HCEC 1CT (cell line): ENCODE results near the gene RB1.
"Not testable (repeated sequence)": the region's sequence is repeated elsewhere in the genome, so short reads cannot be mapped to it uniquely, and the experiment has no call there.

Source experiments
- DNase-seq: peaks from one replicate; pipeline ENCODE4 v3.0.0-alpha.2; 2017

RB1 gene

DNA sequence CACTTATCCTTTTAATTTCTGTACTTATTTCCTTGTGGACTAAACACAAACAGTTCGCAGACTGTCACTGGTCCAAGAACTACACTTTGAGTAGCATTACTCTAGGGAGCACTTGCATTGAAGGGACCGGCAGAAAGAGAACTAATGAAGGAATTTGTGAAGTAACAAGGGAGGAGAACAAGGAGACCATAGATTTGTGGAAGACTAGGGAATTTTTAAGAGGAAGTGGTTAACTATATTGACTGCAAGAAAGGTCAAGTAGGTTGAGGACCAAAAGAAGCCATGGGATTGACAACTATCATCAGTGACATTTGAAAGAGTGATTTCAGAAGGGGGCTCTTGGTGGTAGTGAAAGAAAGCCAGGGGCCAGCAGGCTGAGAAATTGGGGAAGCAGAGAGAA, 4.0 kb upstream of the RB1 start:
- no peak for DNase-seq

DNA sequence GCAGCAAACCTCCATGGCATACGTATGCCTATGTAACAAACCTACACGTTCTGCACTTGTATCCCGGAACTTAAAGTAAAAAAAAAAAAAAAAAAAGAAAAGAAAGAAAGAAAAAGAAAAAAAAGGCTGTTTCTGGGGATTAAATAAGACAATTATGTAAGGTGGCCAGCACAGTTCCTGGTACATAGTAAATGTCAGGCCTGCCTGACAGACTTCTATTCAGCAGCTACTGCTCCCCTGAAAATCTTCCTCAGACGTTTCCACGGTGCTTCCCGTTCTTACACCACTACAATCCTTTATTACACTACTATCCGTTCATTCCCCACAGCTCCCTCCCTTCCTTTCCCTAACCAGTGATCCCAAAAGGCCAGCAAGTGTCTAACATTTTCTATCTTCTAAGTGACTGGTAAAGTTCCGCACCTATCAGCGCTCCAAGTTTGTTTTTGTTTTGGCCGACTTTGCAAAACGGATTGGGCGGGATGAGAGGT, 636 bp upstream of the RB1 start:
- no peak for DNase-seq

DNA sequence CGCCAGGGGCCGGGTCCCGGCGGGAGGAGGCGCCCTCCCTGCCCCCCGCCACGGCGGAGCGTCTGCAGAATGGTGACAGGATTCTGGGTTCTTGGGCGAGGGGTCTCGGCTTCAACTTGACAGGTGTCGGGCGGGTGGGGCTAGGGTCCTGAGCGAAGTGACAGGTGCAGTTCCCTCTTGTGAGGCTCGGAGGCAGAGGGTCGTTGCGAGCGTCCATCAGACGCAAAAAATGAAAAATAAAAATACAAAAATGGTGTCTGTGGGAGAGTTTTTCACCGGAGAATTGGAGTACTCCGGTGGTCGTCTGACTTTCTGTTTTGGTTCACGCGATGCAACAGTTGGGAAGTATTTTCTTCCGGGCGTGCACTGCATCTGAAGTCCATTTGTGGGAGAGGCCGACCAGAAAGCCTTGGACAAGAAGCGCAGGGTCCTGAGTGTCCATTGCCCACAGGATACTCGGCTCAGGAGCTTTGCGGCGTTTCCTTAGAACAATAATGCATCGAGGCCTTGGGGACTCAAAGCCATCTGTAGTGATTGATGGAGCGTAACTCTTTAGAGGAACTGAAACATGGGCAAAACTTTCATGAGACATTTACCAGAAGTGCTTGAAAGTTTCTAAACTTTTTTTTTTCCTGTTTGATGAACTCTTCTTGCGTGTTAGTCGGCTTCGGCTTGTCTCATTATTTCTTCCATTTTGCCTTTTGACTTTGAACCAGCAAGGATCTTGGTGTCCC, 759 bp downstream of the RB1 start:
- peak; percentile 30 for DNase-seq

DNA sequence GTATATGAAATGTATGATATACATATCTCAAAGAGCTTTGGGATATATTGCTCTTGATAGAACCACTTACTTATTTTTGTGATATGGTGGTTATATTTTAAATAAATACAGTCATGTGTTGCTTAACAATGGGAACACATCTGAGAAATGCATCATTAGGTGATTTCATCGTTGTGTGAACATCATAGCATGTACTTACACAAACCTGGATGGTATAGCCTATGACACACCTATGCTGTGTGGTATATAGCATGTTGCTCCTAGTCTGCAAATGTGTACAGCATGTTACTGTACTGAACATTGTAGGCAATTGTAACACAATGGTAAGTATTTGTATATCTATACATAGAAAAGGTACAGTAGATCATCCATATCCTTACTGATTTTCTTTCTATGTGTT, 7.7 kb downstream of the RB1 start:
- no peak for DNase-seq

DNA sequence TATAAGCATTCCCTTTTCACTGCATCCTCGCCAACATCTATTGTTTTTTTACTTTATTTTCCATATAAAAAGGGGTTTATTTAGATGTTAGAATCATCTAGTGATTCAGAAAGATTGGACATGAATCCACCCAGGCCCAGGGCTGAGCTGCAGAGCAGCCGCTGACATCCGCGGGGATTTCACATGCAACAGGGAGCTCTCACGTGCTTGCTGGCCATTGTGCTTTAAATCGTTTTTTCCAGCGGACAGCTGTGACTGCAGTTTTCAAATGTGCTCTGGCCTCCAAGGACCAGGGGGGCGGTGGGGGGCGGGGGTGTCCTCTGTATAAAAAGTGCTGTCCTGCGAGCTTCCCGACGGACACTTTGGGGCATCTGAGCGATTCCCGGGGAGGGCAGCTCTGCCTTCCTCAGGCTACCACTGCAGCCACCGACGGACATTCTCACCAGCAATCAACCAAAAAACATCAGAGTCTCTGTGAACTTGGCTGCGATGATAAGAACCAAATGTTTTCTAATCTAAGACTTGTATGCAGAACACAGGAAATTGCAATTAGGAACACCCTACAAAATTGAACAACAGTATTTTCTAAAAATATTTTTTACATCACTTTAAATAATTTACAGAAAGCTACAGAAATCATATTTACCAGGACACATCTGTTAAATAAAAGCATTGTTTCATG, 12.6 kb downstream of the RB1 start:
- DNase-seq = no peak

DNA sequence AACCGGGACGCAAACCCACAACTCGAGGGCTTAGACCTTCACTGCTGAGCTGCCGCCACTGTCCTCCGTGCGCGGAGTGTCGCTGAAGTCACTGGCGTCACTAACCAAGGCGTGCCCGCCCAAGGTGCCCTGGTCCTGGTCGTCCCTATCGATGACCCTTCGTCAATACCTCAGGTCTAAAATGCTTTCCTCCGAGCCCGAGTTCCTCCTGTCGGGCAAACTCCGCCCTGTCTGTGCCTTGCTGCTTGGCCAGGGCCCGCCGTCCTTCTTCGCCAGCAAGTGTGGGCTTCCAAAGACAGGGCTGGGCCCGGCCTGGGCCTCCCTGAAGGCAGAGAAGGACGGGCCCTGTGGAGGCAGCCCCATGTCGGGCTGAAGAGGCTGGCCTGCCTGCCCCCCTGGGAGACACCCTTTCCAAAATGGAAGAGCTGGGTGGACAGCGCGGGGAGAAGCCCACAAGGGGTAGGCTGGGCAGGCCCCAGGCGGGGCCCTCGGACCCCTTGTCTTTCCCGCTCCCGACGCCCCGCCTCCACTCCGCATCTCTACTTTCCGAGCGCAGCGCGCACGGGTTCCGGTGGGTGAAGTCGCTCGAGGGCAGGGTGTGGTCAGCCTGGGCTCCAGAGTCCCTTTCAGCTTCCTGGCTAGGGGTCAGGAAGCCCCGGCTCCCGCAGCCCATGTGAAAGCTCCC, 13.4 kb downstream of the RB1 start:
- DNase-seq = no peak

DNA sequence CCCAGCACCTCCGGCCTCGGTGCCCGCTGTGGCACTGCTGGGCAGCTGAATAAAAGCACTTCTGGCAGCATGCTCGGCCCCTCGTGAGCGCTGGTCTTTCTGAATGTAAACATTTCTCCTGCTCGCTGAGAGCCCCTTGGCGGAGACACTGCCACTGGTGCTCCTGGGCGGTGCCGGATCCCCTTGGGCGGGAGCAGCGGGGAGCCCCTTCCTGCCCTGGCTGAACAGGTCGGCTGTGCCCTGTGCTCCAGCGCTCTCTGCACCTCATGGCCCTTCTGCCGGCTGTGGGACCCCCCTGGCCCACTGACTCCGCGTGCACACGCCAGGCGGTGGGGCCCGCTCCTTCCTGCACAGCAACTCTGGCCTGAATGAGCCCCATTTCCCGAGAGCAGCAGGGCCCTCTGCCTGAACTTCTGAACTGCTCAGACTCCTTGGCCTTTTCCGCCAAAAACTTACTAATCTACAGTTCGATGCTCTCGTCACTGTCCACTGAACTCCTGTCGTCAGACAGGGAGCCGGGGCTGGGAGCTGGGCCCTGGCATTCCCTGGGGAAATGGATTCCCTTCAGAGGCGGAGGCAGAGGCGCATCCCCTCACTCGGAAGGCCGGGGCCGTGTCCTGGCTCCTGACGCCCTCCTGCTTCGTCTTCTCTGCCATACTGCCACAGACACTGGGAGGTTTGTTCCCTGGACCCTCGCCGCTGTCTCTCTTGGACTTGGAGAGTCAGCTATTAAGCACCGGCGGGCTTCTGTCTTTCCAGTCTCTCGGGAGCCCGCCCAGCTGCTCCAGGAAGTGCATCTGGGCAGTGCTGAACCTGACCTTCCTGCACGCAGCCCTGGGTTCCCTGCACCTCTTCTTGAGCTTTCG, 14.2 kb downstream of the RB1 start:
- no peak for DNase-seq

DNA sequence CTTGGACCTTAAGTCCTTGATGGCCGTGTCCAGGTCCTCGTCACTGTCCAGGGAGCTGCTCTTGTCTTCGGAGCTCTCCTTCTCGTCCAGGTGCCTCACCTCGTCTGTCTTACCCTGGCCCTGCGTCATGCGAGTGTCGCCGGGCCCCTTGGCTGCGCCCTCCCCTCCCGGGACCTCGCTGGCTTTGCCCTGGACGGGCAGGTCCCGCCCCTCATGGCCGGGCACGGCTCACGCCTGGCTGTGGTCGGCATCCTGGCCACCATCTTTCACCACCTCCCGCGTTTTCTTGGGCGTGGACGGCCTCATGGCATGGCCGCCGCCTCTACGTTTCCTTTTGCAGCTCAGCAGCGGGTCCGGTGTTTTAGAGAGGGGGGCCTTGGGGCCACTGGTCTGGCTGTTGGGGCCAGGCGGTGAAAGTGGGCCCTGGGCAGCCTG, 14.8 kb downstream of the RB1 start:
- DNase-seq = no peak

DNA sequence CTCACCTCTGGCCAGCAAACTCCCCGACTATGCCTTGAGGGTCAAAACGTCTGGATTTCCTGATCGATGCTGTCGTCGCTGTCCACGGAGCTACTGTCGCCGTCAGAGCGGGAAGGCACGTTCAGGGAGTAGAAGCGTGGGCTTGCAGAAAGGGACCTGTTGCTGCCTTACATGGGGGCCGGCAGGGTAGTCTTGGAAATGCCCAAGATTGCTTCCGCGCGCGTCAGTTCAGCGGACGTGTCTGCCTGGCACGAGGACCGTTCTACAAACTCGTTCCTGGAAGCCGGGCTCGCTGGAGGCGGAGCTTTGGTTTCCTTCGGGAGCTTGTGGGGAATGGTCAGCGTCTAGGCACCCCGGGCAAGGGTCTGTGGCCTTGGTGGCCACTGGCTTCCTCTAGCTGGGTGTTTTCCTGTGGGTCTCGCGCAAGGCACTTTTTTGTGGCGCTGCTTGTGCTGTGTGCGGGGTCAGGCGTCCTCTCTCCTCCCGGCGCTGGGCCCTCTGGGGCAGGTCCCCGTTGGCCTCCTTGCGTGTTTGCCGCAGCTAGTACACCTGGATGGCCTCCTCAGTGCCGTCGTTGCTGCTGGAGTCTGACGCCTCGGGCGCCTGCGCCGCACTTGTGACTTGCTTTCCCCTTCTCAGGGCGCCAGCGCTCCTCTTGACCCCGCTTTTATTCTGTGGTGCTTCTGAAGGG, 15.4 kb downstream of the RB1 start:
- DNase-seq = no peak

DNA sequence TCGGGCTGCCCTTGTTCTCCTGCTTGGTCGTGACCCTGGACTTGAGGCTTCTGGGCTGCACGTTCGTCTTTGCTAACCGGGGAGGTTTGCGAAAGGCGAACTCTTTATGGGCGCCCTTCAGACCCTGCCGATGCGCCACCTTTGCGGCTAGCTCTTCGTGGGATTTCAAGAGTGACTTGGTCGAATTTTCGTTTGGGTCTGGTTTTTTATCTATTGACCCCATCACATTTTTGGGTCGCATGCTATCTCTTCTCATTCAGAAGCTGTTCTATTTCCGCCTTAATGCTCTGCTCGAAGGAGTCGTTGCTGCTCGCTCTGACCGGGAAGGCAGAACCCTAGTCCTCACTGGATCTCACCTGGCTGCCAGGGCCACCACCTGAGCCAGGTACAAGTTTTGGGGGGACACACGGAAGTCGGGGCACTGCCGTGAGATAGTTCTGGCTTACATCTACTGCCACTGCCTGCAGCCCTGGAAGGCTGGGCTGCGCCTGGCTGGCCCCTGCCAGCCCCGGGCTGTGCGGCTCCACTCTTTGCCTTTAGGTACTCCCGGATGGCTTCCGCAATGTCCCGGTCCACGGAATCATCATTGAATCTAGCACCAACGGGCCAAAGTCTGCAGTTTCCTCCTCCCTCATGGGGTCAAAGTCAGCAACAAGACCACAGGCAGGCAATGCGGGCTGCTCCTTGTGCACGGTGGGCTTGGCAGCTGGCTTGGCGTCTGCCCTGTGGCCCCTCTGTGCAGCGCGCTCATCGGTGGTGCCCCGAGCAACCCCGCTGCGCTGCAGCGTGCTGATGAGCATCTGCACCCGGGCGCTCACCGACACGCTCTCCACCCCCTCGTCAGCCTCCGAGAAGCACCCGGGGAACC, 16.2 kb downstream of the RB1 start:
- DNase-seq = no peak

DNA sequence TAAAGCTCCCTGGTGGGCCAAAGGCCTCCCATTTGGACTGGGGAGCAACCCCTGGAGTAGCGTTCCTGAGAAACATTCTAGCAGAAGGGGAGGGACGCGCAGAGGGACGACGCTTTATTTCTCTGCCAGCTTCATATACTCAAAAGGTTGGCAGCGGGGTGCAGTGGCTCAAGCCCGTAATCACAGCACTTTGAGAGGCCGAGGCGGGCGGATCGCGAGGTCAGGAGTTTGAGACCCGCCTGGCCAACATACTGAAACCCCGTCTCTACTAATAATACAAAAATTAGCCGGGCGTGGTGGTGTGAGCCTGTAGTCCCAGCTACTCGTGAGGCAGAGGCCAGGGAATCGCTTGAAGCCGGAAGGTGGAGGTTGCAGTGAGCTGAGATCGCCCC, 16.8 kb downstream of the RB1 start:
- no peak for DNase-seq

DNA sequence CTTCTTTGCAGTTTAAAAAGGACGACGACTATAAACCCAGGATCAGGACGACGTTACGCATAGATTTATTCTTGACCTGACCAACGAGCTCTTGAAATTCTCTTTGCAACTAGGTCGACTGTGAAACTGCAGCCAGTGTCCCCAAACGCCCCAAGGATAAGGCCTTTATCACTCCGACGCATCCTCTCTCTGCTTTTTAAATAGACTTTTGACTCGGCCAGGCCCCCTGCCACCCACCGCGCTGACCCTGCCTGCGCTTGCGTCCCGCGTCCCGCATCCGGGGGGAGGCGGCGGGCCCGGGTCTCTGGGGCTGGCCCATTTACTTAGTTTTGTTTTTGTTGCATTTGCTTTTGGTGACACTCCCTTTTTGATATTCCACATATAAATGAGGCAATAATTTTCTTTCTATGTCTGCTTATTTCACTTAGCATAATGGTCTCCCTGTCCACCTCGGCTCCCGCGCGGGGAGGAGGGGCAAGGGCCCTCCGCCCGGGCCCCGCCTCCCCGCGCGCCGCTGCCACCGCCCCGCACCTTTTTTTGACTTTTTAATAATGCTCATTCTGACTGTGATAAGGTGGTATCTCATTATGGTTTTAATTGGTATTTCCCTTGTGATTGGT, 17.4 kb downstream of the RB1 start:
- no peak for DNase-seq

DNA sequence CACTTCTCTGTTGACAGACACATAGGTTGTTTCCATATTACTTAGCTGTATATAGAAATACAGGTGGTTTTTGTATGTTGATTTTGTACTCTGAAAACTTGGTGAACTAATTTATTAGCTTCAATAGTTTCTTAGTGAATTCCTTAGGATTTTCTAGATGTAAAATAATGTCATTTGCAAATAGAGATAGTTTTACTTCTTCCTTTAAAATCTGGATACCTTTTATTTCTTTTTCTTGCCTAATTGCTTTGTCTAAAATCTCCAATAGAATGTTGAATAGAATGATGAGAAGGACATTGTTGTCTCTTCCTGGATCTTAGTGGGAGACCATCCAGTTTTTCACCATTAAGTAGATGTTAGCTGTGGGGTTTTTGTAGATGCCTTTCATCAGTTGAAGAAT, 18.7 kb downstream of the RB1 start:
- no peak for DNase-seq

DNA sequence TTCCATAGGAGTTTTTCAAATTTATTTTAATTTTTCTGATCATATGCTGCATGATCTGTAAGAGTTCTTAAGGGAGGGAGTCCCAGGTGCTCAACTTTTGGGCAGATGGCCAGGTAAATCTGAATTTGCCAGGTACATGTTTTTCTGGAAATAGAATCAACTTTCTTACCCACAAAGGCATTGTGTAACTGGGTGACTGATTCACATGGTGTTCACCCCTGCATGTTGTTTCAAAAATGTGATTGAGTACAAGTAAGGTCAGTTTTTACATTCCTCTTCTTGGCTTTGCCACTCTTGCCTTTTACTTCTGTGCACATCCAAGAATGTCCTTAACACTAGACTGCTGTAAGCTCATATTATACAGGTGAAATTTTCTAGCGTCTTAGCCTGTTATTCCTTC, 30.4 kb downstream of the RB1 start:
- peak; percentile 61 for DNase-seq

DNA sequence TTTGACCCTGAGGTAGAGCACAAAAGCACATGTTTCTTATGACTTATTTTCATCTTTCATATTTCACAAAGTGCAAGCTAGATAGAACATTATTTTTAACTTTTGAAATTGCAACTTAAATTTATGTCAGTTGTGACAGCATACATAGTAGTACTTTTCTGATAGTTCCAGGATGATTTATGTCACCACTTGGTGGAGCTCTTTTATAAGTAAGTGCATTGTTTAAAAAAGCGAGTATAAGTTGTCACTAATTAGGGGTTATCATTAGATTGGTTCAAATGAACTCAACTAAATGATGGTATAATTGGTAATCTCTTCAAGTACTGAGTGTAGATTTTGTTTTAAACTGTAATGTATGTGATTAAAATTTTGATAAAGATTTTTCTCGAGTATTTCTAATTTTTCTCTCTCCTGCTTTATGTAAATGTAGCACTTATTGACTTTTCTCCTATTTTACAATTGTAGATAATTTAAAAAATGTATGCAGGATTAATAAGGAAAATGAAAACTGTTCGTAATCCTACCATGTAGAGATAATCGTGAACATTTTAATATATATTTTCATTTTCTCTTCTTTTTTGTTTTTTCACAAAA, 31.1 kb downstream of the RB1 start:
- DNase-seq = peak; percentile 52

DNA sequence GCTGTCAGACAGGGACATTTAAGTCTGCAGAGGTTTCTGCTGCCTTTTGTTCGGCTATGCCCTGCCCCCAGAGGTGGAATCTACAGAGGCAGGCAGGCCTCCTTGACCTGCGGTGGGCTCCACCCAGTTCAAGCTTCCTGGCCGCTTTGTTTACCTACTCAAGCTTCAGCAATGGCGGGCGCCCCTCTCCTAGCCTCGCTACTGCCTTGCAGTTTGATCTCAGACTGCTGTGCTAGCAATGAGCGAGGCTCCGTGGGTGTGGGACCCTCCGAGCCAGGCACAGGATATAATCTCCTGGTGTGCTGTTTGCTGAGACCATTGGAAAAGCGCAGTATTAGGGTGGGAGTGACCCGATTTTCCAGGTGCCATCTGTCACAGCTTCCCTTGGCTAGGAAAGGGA, 35.6 kb downstream of the RB1 start:
- DNase-seq = not testable (repeated sequence)

DNA sequence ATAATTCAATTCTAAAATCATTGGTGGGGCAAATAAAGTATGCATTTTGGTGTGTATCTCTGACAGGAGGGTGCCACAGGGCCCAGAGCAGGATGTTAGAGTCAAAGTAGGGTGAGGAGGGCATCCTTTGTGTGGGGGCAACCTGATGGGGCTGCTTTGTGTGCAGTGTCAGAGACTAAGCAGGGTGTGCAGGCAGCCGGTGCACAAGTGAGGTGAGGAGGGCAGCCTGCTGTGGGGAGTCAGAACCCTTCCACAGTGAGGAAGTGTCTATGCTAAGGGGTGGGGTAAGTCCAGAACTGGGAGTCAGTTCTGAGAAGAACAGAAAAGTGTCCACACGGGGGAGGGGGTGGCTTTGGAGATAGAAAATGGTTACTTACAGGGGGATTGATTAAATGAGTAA, 40.7 kb downstream of the RB1 start:
- DNase-seq = no peak

DNA sequence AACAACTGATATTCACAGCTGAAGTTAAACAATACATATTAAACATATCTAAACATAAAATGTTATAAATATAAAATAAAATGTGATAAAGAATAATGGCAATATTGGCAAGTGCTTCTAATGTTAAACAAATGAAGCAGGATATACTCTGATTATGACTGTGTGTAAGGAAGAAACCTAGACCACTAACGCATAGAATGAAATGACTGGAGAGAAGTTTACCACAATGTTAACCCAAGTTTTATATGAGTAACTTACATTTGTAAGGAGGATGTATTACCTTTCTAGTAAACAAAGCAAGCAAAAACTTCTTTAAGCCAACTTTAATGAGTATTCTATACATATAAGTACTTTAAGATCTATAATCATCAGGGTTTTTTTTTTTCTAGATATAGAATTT, 43.0 kb downstream of the RB1 start:
- DNase-seq = no peak

DNA sequence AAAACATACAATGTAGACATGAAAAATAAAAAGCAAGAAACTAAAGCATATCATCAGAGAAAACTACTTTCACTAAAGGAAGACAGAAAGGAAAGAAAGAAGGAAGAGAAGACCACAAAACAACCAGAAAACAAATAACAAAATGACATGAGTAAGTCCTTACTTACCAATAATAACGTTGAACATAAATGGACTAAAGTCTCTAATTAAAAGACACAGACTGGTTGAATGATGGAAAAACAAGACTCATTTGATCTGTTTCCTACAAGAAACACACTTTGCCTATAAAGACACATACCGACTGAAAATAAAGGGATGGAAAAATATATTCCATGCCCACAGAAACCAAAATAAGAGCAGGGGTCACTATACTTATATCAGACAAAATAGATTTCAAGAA, 46.0 kb downstream of the RB1 start:
- no peak for DNase-seq

DNA sequence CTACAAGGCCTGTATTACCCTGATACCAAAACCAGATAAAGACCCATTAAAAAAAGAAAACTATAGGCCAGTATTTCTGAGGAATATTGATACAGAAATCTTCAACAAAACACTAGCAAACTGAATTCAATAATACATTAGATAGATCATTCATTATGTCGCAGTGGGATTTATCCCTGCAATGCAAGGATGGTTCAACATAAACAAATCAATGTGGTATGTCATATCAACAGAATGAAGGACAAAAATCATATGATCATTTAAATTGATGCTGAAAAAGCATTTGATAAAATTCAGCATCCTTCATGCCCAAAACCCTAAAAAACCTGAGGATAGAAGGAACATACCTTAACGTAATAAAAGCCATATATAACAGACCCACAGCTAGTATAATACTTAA, 50.0 kb downstream of the RB1 start:
- DNase-seq = no peak

DNA sequence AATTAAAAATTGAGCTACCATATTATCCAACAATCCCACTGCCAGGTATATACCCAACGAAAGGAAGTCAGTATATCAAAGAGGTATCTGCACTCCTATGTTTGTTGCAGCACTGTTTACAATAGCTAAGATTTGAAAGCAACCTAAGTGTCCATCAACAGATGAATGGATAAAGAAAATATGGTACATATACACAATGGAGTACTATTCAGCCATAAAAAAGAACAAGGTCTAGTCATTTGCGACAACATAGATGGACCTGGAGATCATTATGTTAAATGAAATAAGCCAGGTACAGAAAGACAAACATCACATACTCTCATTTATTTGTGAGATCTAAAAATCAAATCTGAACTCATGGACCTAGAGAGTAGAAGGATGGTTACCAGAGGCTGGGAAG, 52.0 kb downstream of the RB1 start:
- DNase-seq = not testable (repeated sequence)
